Measurements from ENCODE around the gene SDR39U1. TPM values are rescaled to one million over a fixed set of nuclear protein-coding genes. Genes with fewer than 3 reads are reported as not detected.
"Not testable (repeated sequence)": the region's sequence is repeated elsewhere in the genome, so short reads cannot be mapped to it uniquely, and the experiment has no call there.

SDR39U1 gene, protein sequence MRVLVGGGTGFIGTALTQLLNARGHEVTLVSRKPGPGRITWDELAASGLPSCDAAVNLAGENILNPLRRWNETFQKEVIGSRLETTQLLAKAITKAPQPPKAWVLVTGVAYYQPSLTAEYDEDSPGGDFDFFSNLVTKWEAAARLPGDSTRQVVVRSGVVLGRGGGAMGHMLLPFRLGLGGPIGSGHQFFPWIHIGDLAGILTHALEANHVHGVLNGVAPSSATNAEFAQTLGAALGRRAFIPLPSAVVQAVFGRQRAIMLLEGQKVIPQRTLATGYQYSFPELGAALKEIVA
- total RNA-seq (24.4 and 34.1 TPM in 2 replicates), polyA plus RNA-seq (99.7 and 102 TPM in 2 replicates)

DNA sequence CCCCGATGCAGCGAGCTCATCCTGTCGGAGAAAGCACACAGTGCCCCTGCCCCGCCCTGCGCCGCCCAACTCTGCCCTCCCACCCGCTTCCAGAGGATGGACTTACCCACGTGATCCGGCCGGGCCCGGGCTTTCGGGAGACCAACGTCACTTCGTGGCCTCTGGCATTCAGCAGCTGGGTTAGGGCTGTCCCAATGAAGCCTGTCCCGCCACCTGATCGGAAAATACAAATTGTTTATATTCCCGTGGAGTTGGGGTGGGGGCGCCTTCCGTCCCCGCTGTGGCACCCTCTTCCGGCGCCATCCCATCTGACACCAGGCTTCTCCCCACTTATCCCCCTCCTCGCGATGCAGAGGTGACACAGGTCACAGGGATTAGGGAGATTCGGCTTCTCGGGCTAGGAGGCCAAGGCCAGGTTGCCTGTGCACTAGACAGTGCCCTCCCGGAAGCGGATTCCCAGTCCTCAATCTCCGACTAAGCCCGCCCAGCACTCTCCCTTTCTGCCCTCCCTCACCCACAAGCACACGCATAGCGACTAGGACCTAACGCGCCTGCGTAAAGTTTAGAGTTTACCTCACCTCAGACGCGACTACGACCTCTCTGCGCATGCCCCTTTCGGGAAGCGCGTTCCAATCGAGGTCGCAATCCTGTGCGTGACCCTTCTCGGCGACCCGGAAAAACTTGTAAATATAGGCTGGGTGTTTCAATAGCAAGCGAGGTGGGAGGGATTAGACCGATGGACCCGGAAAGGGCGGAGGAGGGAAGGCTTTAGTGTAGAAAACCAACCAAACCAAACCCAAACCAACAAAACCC lies at the start of gene SDR39U1:
Gene SDR39U1, minus strand, starts transcription at position 537 of the 813 bp plus-strand sequence. Its CDS starts 7 bp downstream, at position 530.
- H3K9me2 ChIP-seq (replicated peaks; ENCODE audit: insufficient read depth), result no peaks in the 10 kb centered on the region
- no peaks in the 10 kb centered on the region for H3K9me3 ChIP-seq (ENCODE audit: low read depth)
- DNase-seq (ENCODE audit: low spot score), result peak; percentile 100
- H3K27ac ChIP-seq, result peak within 1 kb of the TSS; percentile 98
- H3K4me3 ChIP-seq, result peak within 1 kb of the TSS; percentile 23
- peak within 1 kb of the TSS; percentile 87 for H3K4me2 ChIP-seq
- peaks cover 18% of the 10 kb centered on the region for H3K79me2 ChIP-seq
- TF ChIP-seq EZH2 (IDR thresholded peaks at IDR 0.05; ENCODE audit: borderline replicate concordance), result no peak
- TF ChIP-seq, protein P1, sequence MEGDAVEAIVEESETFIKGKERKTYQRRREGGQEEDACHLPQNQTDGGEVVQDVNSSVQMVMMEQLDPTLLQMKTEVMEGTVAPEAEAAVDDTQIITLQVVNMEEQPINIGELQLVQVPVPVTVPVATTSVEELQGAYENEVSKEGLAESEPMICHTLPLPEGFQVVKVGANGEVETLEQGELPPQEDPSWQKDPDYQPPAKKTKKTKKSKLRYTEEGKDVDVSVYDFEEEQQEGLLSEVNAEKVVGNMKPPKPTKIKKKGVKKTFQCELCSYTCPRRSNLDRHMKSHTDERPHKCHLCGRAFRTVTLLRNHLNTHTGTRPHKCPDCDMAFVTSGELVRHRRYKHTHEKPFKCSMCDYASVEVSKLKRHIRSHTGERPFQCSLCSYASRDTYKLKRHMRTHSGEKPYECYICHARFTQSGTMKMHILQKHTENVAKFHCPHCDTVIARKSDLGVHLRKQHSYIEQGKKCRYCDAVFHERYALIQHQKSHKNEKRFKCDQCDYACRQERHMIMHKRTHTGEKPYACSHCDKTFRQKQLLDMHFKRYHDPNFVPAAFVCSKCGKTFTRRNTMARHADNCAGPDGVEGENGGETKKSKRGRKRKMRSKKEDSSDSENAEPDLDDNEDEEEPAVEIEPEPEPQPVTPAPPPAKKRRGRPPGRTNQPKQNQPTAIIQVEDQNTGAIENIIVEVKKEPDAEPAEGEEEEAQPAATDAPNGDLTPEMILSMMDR (IDR thresholded peaks at IDR 0.05; ENCODE audit: poor library complexity), result no peak
- no peak for TF ChIP-seq EZH2phosphoT487 (IDR thresholded peaks at IDR 0.05; ENCODE audit: low read depth, severe bottlenecking, unreplicated experiment)
- peak within 1 kb of the TSS; percentile 74 for H2AFZ ChIP-seq
- WGBS (ENCODE audit: low lambda C conversion rate, missing lambda C conversion rate), result 1% methylated on average over 50 of the region's 52 CpGs
- no peaks in the 10 kb centered on the region for H3K27me3 ChIP-seq
- peaks cover 2% of the 10 kb centered on the region for H4K20me1 ChIP-seq (ENCODE audit: insufficient read depth, poor library complexity, severe bottlenecking)
- peaks cover 7% of the 10 kb centered on the region for H3K4me1 ChIP-seq (ENCODE audit: insufficient read depth)
- no peaks in the 10 kb centered on the region for H3K36me3 ChIP-seq (replicated peaks; ENCODE audit: insufficient read depth, low read depth)

DNA sequence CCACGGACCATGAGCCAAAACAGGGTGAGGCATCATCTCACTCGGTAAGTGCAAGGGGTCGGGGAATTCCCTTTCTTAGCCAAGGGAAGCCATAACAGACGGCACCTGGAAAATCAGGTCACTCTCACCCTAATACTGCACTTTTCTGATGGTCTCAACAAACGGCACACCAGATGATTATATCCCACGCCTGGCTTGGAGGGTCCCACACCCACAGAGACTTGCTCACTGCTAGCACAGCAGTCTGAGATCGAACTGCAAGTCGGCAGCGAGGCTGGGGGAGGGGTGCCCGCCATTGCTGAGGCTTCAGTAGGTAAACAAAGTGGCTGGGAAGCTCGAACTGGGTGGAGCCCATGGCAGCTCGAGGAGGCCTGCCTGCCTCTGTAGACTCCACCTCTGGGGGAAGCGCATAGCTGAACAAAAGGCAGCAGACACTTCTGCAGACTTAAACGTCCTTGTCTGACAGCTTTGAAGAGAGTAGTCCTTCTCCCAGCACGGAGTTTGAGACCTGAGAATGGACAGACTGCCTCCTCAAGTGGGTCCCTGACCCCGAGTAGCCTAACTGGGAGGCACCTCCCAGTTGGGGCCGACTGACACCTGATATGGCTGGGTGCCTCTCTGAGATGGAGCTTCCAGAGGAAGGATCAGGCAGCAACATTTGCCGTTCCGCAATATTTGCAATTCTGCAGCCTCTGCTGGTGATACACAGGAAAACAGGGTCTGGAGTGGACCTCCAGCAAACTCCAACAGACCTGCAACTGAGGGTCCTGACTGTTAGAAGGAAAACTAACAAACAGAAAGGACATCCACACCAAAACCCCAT lies 49.2 kb upstream of the SDR39U1 start:
- H2AFZ ChIP-seq; H3K4me1 ChIP-seq (ENCODE audit: insufficient read depth); H3K36me3 ChIP-seq (replicated peaks; ENCODE audit: insufficient read depth, low read depth); H3K27ac ChIP-seq; H3K79me2 ChIP-seq; H3K4me2 ChIP-seq; H3K27me3 ChIP-seq; H3K4me3 ChIP-seq; H3K9me2 ChIP-seq (replicated peaks; ENCODE audit: insufficient read depth); H4K20me1 ChIP-seq (ENCODE audit: insufficient read depth, poor library complexity, severe bottlenecking); H3K9me3 ChIP-seq (ENCODE audit: low read depth); DNase-seq (ENCODE audit: low spot score): not testable (repeated sequence)
- WGBS (ENCODE audit: low lambda C conversion rate, missing lambda C conversion rate), result 77% methylated on average over 19 of the region's 19 CpGs

DNA sequence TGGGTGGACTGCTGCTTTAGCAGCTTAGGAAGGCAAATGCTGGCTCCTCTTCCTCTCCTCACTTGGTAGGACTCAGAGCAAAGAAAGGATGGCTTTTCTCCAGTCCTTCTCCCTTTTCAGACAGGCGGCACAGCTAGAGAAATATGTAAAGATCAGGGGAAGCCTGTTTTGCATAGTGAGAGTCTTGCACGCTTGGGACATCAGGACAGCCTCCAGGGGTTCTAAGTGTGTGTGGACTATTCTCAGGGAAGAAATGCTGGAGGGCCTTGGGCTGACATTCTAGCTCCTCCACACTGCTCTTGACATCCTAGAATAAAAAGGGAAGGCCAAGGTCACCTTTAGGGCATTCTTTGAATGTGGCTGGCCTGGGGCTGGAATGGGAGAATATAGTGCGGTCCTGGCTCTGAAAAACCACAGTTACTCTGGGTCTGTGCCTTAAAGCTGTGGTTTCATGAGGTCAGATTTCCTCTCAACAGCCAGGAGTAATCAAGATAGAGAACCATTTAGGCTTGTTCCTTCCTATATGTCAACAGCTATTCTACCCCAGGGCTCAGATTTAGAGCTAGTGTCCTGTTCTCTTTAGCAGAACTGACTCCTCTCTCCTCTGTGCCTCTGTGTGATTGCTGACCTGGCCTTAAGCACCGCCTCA lies 41.2 kb upstream of the SDR39U1 start:
- DNase-seq (ENCODE audit: low spot score), result no peak
- no peaks in the 10 kb centered on the region for H3K79me2 ChIP-seq
- 58% methylated on average over 4 of the region's 4 CpGs for WGBS (ENCODE audit: low lambda C conversion rate, missing lambda C conversion rate)
- no peaks in the 10 kb centered on the region for H3K36me3 ChIP-seq (replicated peaks; ENCODE audit: insufficient read depth, low read depth)
- no peak overlapping the region for H2AFZ ChIP-seq
- H3K27me3 ChIP-seq, result no peaks in the 10 kb centered on the region
- no peaks in the 10 kb centered on the region for H3K9me2 ChIP-seq (replicated peaks; ENCODE audit: insufficient read depth)
- no peak overlapping the region for H3K4me2 ChIP-seq
- H3K4me1 ChIP-seq (ENCODE audit: insufficient read depth), result no peaks in the 10 kb centered on the region
- H3K27ac ChIP-seq, result no peak overlapping the region
- H3K9me3 ChIP-seq (ENCODE audit: low read depth), result no peaks in the 10 kb centered on the region
- TF ChIP-seq EZH2phosphoT487 (IDR thresholded peaks at IDR 0.05; ENCODE audit: low read depth, severe bottlenecking, unreplicated experiment) (no peak), EZH2 (IDR thresholded peaks at IDR 0.05; ENCODE audit: borderline replicate concordance) (no peak)
- TF ChIP-seq, protein P1 (IDR thresholded peaks at IDR 0.05; ENCODE audit: poor library complexity), result no peak
- no peaks in the 10 kb centered on the region for H4K20me1 ChIP-seq (ENCODE audit: insufficient read depth, poor library complexity, severe bottlenecking)
- H3K4me3 ChIP-seq, result no peak overlapping the region

DNA sequence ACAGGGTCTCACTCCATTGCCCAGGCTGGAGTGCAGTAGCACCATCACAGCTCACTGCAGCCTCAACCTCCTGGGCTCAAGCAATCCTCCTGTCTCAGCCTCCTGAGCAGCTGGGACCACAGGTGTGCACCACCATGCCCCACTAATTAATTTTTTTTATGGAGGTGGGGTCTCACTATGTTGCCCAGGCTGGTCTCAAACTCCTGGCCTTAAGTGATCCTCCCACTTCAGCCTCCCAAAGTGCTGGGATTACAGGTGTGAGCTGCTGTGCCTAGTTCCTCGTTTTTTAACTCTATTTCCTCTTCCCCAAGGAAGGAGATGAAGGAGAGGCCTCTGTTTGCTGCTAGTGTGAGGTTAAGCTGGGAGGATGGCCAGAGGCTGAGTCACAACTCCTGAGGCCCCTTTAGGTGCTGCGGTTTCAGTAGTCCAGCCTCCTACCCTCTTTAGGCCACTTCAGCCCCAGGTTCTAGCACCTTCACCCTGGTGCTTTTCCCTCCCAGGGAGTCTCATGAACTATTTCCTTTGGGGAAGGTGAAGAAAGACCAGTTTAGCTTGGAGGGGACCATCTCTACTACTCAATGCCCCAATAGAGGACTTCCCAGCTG lies 40.2 kb upstream of the SDR39U1 start:
- not testable (repeated sequence) for DNase-seq (ENCODE audit: low spot score); H3K79me2 ChIP-seq; H3K27ac ChIP-seq; H3K4me2 ChIP-seq; H2AFZ ChIP-seq; H3K27me3 ChIP-seq; H3K4me3 ChIP-seq; H3K9me2 ChIP-seq (replicated peaks; ENCODE audit: insufficient read depth); H3K36me3 ChIP-seq (replicated peaks; ENCODE audit: insufficient read depth, low read depth); H4K20me1 ChIP-seq (ENCODE audit: insufficient read depth, poor library complexity, severe bottlenecking); H3K4me1 ChIP-seq (ENCODE audit: insufficient read depth); H3K9me3 ChIP-seq (ENCODE audit: low read depth)
- 82% methylated on average over 2 of the region's 2 CpGs for WGBS (ENCODE audit: low lambda C conversion rate, missing lambda C conversion rate)

All from hepatocyte (in vitro differentiated cells).